ENCODE data around the gene DNAJC1.

The DNAJC1 gene

GRCh38 chr10:21715531-21716195, 287.9 kb downstream of the DNAJC1 start:
- TF ChIP-seq EZH2 (IDR thresholded peaks at IDR 0.05; ENCODE audit: borderline replicate concordance, low read length) (no peak), CTCF (IDR thresholded peaks at IDR 0.05; ENCODE audit: low read length) (no peak)
- H3K27ac ChIP-seq (ENCODE audit: low read depth, low read length, poor library complexity, severe bottlenecking), result no peak overlapping the region
- H3K4me1 ChIP-seq (ENCODE audit: insufficient read depth, low read length, severe bottlenecking), result peaks cover 5% of the 10 kb centered on the region
- H4K20me1 ChIP-seq (ENCODE audit: insufficient read depth, low read length), result no peaks in the 10 kb centered on the region
- H3K9ac ChIP-seq (ENCODE audit: low read length), result no peak overlapping the region
- no peak overlapping the region for H3K4me3 ChIP-seq (ENCODE audit: low read depth, low read length, poor library complexity, severe bottlenecking)
- H3K9me2 ChIP-seq (ENCODE audit: low read depth, low read length), result no peaks in the 10 kb centered on the region
- H3K27me3 ChIP-seq (ENCODE audit: insufficient read depth, low read length), result no peaks in the 10 kb centered on the region
- no peak overlapping the region for H3K4me2 ChIP-seq (ENCODE audit: low read length)
- peaks cover 29% of the 10 kb centered on the region for H3K36me3 ChIP-seq (ENCODE audit: insufficient read depth, low read length)
- no peaks in the 10 kb centered on the region for H3K79me2 ChIP-seq (ENCODE audit: insufficient read depth, low read length)
- H3K9me3 ChIP-seq (ENCODE audit: low read length), result no peaks in the 10 kb centered on the region
- H3F3A ChIP-seq (ENCODE audit: insufficient read depth, low read length), result no peaks in the 10 kb centered on the region
- H2AFZ ChIP-seq (ENCODE audit: low read length), result no peak overlapping the region

- peaks cover 23% of the 10 kb centered on the region; the same call in 1 of the 2 replicates for H3K36me3 ChIP-seq (ENCODE audit: insufficient read depth, low read length)
- no peaks in the 10 kb centered on the region for H3K27me3 ChIP-seq (ENCODE audit: insufficient read depth, low read length)
- no peak overlapping the region for H3K4me2 ChIP-seq (ENCODE audit: low read length)
- no peak overlapping the region for H3K27ac ChIP-seq (ENCODE audit: low read depth, low read length, poor library complexity, severe bottlenecking)
- H3K9me2 ChIP-seq (ENCODE audit: low read depth, low read length), result no peaks in the 10 kb centered on the region
- no peaks in the 10 kb centered on the region for H4K20me1 ChIP-seq (ENCODE audit: insufficient read depth, low read length)
- H3K9me3 ChIP-seq (ENCODE audit: low read length), result no peaks in the 10 kb centered on the region
- H3K9ac ChIP-seq (ENCODE audit: low read length), result no peak overlapping the region
- H3K4me1 ChIP-seq (ENCODE audit: insufficient read depth, low read length, severe bottlenecking), result peaks cover 12% of the 10 kb centered on the region
- no peak overlapping the region for H2AFZ ChIP-seq (ENCODE audit: low read length)
- no peaks in the 10 kb centered on the region for H3F3A ChIP-seq (ENCODE audit: insufficient read depth, low read length)
- H3K79me2 ChIP-seq (ENCODE audit: insufficient read depth, low read length), result no peaks in the 10 kb centered on the region
- TF ChIP-seq EZH2 (IDR thresholded peaks at IDR 0.05; ENCODE audit: borderline replicate concordance, low read length), result no peak
- no peak for TF ChIP-seq CTCF (IDR thresholded peaks at IDR 0.05; ENCODE audit: low read length)
- no peak overlapping the region for H3K4me3 ChIP-seq (ENCODE audit: low read depth, low read length, poor library complexity, severe bottlenecking)
These were observed 290.6 kb downstream of the DNAJC1 start for GRCh38 chr10:21712975-21713374.

- Histone ChIP-seq H3K9me2 (ENCODE audit: low read depth, low read length) (no peaks in the 10 kb centered on the region), H3K9ac (ENCODE audit: low read length) (no peak overlapping the region), H3F3A (ENCODE audit: insufficient read depth, low read length) (no peaks in the 10 kb centered on the region), H3K27ac (ENCODE audit: low read depth, low read length, poor library complexity, severe bottlenecking) (no peak overlapping the region), H3K79me2 (ENCODE audit: insufficient read depth, low read length) (no peaks in the 10 kb centered on the region), H2AFZ (ENCODE audit: low read length) (no peak overlapping the region), H3K27me3 (ENCODE audit: insufficient read depth, low read length) (no peaks in the 10 kb centered on the region), H3K4me3 (ENCODE audit: low read depth, low read length, poor library complexity, severe bottlenecking) (no peak overlapping the region), H3K4me1 (ENCODE audit: insufficient read depth, low read length, severe bottlenecking) (peaks cover 27% of the 10 kb centered on the region), H3K9me3 (ENCODE audit: low read length) (no peaks in the 10 kb centered on the region), H3K36me3 (ENCODE audit: insufficient read depth, low read length) (peaks cover 7% of the 10 kb centered on the region; the same call in 1 of the 2 replicates), H3K4me2 (ENCODE audit: low read length) (no peak overlapping the region), H4K20me1 (ENCODE audit: insufficient read depth, low read length) (no peaks in the 10 kb centered on the region)
- no peak for TF ChIP-seq EZH2 (IDR thresholded peaks at IDR 0.05; ENCODE audit: borderline replicate concordance, low read length)
- no peak for TF ChIP-seq CTCF (IDR thresholded peaks at IDR 0.05; ENCODE audit: low read length)
These were observed 296.0 kb downstream of the DNAJC1 start for GRCh38 chr10:21707498-21707897.
